ENCODE results near the gene CACNA2D2. TPM values are rescaled to one million over a fixed set of nuclear protein-coding genes. Genes with fewer than 3 reads are reported as not detected.

The CACNA2D2 gene
- total RNA-seq, 1 experiment from 2014 or later: 22.0 TPM

DNA sequence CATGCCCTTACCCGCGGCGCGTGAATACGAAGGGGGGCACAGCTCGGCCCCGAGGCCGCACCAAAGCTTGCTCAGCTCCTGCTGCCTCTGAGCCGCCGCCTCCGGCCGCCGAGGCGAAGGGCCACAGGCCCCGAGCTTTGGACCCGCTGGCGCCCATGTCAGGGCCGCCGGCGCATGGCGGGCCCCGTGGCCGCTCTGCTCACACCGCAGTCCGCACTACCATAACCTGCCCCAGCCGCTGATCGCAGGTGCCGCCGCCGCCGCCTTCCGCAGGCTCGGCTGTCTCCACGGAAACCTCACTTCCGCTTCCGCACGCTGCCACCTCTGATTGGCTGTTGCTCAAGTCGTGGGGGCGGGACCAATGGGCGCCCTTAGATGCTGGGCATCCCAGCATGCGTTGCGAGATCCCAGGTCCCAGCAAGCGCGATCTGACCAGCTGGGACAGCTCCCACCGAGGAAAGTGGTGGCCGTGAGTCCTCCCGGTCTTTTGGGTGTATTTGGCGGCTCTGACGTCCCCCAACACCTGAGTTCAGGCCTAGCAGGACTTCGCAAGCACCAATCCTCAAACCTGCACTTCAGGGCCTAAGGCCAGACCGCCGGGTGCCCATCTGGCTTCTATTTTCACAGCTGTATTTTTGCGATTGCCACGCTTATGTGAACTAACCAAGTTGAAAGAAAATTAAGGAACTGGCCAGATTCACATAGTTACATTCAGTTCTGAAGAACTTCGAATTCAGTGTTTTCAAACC, 175.3 kb downstream of the CACNA2D2 start, which contains the start of gene TUSC2:
Gene TUSC2, minus strand, starts transcription at position 281 of the 749 bp plus-strand sequence. Its CDS starts 124 bp downstream, at position 157.
- CTCF ChIA-PET: interaction anchor here (0.6 to 1.8 kb wide), 12 partner anchors 9 to 222 kb away, joined by 3 to 23 read pairs (median 6); partner anchors contain the start of genes CYB561D2, HYAL1, NPRL2 and RASSF1
- DNase-seq (ENCODE audit: low spot score) (peak; percentile 96), ATAC-seq (peak; percentile 86)
- no peaks in the 10 kb centered on the region for H3K27me3 Mint-ChIP-seq (ENCODE audit: low read depth)
- POLR2A ChIA-PET: interaction anchor here (0.6 to 1.7 kb wide), 5 partner anchors 9 to 92 kb away, joined by 3 to 21 read pairs (median 3); partner anchors contain the start of genes GNAI2 and HYAL1
- no peaks in the 10 kb centered on the region for H3K9me3 Mint-ChIP-seq
- peaks cover 28% of the 10 kb centered on the region for H3K36me3 Mint-ChIP-seq
- H3K4me1 Mint-ChIP-seq: peaks cover 25% of the 10 kb centered on the region
- peak within 1 kb of the TSS; percentile 74; the same call in 1 of the 2 replicates for H3K27ac Mint-ChIP-seq
- H3K4me3 Mint-ChIP-seq: peak within 1 kb of the TSS; percentile 84
- TF ChIP-seq ZBTB21 (CRISPR knock-in tag; IDR thresholded peaks at IDR 0.05; ENCODE audit: borderline replicate concordance) (peak; percentile 78; the same call in 1 of the 2 replicates), ZNF671 (CRISPR knock-in tag; IDR thresholded peaks at IDR 0.05) (no peak), GTF2I (CRISPR knock-in tag; conservative IDR thresholded peaks at IDR 0.05) (no peak), TP53 (CRISPR knock-in tag; IDR thresholded peaks at IDR 0.05) (no peak), GABPB1 (CRISPR knock-in tag; IDR thresholded peaks at IDR 0.05) (peak; percentile 73), MLX (CRISPR knock-in tag; IDR thresholded peaks at IDR 0.05) (0 out of 2 replicates have a peak, but pooled peaks have one; percentile 16), PRRX2 (CRISPR knock-in tag; IDR thresholded peaks at IDR 0.05) (no peak), ZNF219 (CRISPR knock-in tag; IDR thresholded peaks at IDR 0.05; ENCODE audit: borderline replicate concordance) (no peak), SP1 (CRISPR knock-in tag; conservative IDR thresholded peaks at IDR 0.05) (peak; percentile 74), NR2C2 (CRISPR knock-in tag; IDR thresholded peaks at IDR 0.05) (no peak), ERG (CRISPR knock-in tag; IDR thresholded peaks at IDR 0.05) (no peak), RORB (CRISPR knock-in tag; IDR thresholded peaks at IDR 0.05) (no peak), CBFB (CRISPR knock-in tag; IDR thresholded peaks at IDR 0.05; ENCODE audit: low read depth) (peak; percentile 77; the same call in 1 of the 2 replicates), AR (CRISPR knock-in tag; IDR thresholded peaks at IDR 0.05) (no peak), TEAD4 (CRISPR knock-in tag; IDR thresholded peaks at IDR 0.05) (no peak), JAZF1 (CRISPR knock-in tag; IDR thresholded peaks at IDR 0.05) (no peak), ELF4 (CRISPR knock-in tag; IDR thresholded peaks at IDR 0.05; ENCODE audit: low read depth) (no peak), HMGA2 (CRISPR knock-in tag; IDR thresholded peaks at IDR 0.05) (no peak), TEAD1 (CRISPR knock-in tag; IDR thresholded peaks at IDR 0.05) (no peak), KAT7 (CRISPR knock-in tag; IDR thresholded peaks at IDR 0.05; ENCODE audit: borderline replicate concordance) (no peak), ZNF423 (CRISPR knock-in tag; IDR thresholded peaks at IDR 0.05) (no peak)
- TF ChIP-seq, protein P1, sequence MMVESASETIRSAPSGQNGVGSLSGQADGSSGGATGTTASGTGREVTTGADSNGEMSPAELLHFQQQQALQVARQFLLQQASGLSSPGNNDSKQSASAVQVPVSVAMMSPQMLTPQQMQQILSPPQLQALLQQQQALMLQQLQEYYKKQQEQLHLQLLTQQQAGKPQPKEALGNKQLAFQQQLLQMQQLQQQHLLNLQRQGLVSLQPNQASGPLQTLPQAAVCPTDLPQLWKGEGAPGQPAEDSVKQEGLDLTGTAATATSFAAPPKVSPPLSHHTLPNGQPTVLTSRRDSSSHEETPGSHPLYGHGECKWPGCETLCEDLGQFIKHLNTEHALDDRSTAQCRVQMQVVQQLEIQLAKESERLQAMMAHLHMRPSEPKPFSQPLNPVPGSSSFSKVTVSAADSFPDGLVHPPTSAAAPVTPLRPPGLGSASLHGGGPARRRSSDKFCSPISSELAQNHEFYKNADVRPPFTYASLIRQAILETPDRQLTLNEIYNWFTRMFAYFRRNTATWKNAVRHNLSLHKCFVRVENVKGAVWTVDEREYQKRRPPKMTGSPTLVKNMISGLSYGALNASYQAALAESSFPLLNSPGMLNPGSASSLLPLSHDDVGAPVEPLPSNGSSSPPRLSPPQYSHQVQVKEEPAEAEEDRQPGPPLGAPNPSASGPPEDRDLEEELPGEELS (CRISPR knock-in tag; IDR thresholded peaks at IDR 0.05): 0 out of 2 replicates have a peak, but pooled peaks have one; percentile 21
- TF ChIP-seq, protein P2, sequence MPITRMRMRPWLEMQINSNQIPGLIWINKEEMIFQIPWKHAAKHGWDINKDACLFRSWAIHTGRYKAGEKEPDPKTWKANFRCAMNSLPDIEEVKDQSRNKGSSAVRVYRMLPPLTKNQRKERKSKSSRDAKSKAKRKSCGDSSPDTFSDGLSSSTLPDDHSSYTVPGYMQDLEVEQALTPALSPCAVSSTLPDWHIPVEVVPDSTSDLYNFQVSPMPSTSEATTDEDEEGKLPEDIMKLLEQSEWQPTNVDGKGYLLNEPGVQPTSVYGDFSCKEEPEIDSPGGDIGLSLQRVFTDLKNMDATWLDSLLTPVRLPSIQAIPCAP (CRISPR knock-in tag; IDR thresholded peaks at IDR 0.05): no peak
- TF ChIP-seq, protein P3, sequence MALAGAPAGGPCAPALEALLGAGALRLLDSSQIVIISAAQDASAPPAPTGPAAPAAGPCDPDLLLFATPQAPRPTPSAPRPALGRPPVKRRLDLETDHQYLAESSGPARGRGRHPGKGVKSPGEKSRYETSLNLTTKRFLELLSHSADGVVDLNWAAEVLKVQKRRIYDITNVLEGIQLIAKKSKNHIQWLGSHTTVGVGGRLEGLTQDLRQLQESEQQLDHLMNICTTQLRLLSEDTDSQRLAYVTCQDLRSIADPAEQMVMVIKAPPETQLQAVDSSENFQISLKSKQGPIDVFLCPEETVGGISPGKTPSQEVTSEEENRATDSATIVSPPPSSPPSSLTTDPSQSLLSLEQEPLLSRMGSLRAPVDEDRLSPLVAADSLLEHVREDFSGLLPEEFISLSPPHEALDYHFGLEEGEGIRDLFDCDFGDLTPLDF (CRISPR knock-in tag; IDR thresholded peaks at IDR 0.05): 0 out of 2 replicates have a peak, but pooled peaks have one; percentile 1
- TF ChIP-seq, protein P4, sequence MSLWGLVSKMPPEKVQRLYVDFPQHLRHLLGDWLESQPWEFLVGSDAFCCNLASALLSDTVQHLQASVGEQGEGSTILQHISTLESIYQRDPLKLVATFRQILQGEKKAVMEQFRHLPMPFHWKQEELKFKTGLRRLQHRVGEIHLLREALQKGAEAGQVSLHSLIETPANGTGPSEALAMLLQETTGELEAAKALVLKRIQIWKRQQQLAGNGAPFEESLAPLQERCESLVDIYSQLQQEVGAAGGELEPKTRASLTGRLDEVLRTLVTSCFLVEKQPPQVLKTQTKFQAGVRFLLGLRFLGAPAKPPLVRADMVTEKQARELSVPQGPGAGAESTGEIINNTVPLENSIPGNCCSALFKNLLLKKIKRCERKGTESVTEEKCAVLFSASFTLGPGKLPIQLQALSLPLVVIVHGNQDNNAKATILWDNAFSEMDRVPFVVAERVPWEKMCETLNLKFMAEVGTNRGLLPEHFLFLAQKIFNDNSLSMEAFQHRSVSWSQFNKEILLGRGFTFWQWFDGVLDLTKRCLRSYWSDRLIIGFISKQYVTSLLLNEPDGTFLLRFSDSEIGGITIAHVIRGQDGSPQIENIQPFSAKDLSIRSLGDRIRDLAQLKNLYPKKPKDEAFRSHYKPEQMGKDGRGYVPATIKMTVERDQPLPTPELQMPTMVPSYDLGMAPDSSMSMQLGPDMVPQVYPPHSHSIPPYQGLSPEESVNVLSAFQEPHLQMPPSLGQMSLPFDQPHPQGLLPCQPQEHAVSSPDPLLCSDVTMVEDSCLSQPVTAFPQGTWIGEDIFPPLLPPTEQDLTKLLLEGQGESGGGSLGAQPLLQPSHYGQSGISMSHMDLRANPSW (CRISPR knock-in tag; conservative IDR thresholded peaks at IDR 0.05; ENCODE audit: low read depth): peak; percentile 63; the same call in 1 of the 2 replicates
